PC-3 (cell line): ENCODE data around the gene CXXC5. TPM values are rescaled to one million over a fixed set of nuclear protein-coding genes. Genes with fewer than 3 reads are reported as not detected.

Experiments
- ATAC-seq: fragments of 200-7000 bp; cut with Tn5 transposase; 2 replicates; pipeline ENCODE4 v1.9.1; 2020; ENCODE audit warnings: mild to moderate bottlenecking, moderate library complexity
- BruUV-seq: library from RNA; stranded (reverse); fragments of 400-500 nt; replicated peaks from 2 replicates; lab custom pipeline; 2021; lab: Mats Ljungman, UMichigan
- CTCF ChIA-PET: fragments of 300-600 bp; sonication (Branson Sonifier 250); formaldehyde crosslinking; loops from one replicate; lab custom pipeline; 2022; ENCODE audit warnings: antibody characterized with exemption; lab: Charles Lee
- POLR2A ChIA-PET: fragments of 300-600 bp; sonication (Branson Sonifier 250); formaldehyde crosslinking; loops from one replicate; lab custom pipeline; 2022; ENCODE audit warnings: antibody characterized with exemption; ENCODE audit not compliant: unreplicated experiment; lab: Charles Lee
- DNase-seq: peaks from one replicate; pipeline ENCODE4 v3.0.0-alpha.2; 2015
- H2AFZ ChIP-seq: fragments of 300-600 bp; sonication (generic); 2 replicates; pipeline ENCODE4 v1.6.0; 2016; ENCODE audit warnings: antibody characterized with exemption, low read length
- H3F3A ChIP-seq: fragments of 300-600 bp; sonication (generic); one replicate; pipeline ENCODE4 v1.6.0; 2017; ENCODE audit warnings: antibody characterized with exemption, low read length, control low read depth, mild to moderate bottlenecking; ENCODE audit not compliant: unreplicated experiment
- H3K27ac ChIP-seq: fragments of 300-600 bp; sonication (generic); 2 replicates; pipeline ENCODE4 v1.5.1; 2016; ENCODE audit warnings: mild to moderate bottlenecking, low read length
- H3K27me3 ChIP-seq: fragments of 300-600 bp; sonication (generic); 2 replicates; pipeline ENCODE4 v1.6.1; 2016; ENCODE audit warnings: low read length, mixed read lengths
- H3K36me3 ChIP-seq: fragments of 300-600 bp; sonication (generic); 2 replicates; pipeline ENCODE4 v1.6.1; 2016; ENCODE audit warnings: low read depth, mixed run types, low read length, mixed read lengths
- H3K4me1 ChIP-seq: fragments of 300-600 bp; sonication (generic); 2 replicates; pipeline ENCODE4 v1.5.1; 2016; ENCODE audit warnings: low read length; ENCODE audit not compliant: insufficient read depth
- H3K4me2 ChIP-seq: fragments of 300-600 bp; sonication (generic); 2 replicates; pipeline ENCODE4 v1.6.0; 2016; ENCODE audit warnings: low read length
- H3K4me3 ChIP-seq: fragments of 300-600 bp; sonication (generic); 2 replicates; pipeline ENCODE4 v1.5.1; 2016; ENCODE audit warnings: mild to moderate bottlenecking, low read length, mixed read lengths
- H3K79me2 ChIP-seq: fragments of 300-600 bp; sonication (generic); 2 replicates; pipeline ENCODE4 v1.6.1; 2017; ENCODE audit warnings: low read length, mixed read lengths
- H3K9ac ChIP-seq: fragments of 300-600 bp; sonication (generic); 2 replicates; pipeline ENCODE4 v1.6.0; 2016; ENCODE audit warnings: mild to moderate bottlenecking, low read length
- H3K9me2 ChIP-seq: fragments of 300-600 bp; sonication (generic); replicated peaks from 2 replicates; pipeline ENCODE4 v1.6.1; 2016; ENCODE audit warnings: mixed run types, low read length, mixed read lengths
- H3K9me3 ChIP-seq: fragments of 300-600 bp; sonication (generic); 2 replicates; pipeline ENCODE4 v1.6.1; 2016; ENCODE audit warnings: low read length, mixed read lengths
- H4K20me1 ChIP-seq: fragments of 300-600 bp; sonication (generic); 2 replicates; pipeline ENCODE4 v1.6.1; 2016; ENCODE audit warnings: low read length, mixed read lengths
- CTCF ChIP-seq: fragments of 300-600 bp; sonication (generic); conservative IDR thresholded peaks from 2 replicates; pipeline ENCODE4 v1.5.1; 2017; ENCODE audit warnings: antibody characterized with exemption, low read depth, mild to moderate bottlenecking, low read length
- EZH2 ChIP-seq: fragments of 300-600 bp; sonication (generic); IDR thresholded peaks from one replicate; pipeline ENCODE4 v1.6.1; 2017; ENCODE audit warnings: antibody characterized with exemption, mild to moderate bottlenecking, low read length; ENCODE audit not compliant: unreplicated experiment
- EZH2phosphoT487 ChIP-seq: fragments of 300-600 bp; sonication (generic); IDR thresholded peaks from 2 replicates; pipeline ENCODE4 v1.6.1; 2018; ENCODE audit warnings: mild to moderate bottlenecking, antibody characterized with exemption, low read length, borderline replicate concordance
- intact Hi-C: fragments of 100-400 bp; cut with micrococcal nuclease; formaldehyde crosslinking; loops from 2 replicates; pipeline ENCODE4 v1.9.0; 2023
- total RNA-seq: library from RNA; depleted of rRNA; stranded (reverse); fragments of >200 nt; gene quantifications from 2 replicates; pipeline ENCODE4 v1.2.3, GENCODE V29; 2014

The CXXC5 gene
- total RNA-seq, 1 experiment from 2014 or later, result 31.1 TPM

GRCh38 chr5:139683295-139684271, 35.4 kb downstream of the CXXC5 start:
- no peak overlapping the region for H2AFZ ChIP-seq
- H3K4me3 ChIP-seq, result no peak overlapping the region
- H3K36me3 ChIP-seq, result no peaks in the 10 kb centered on the region
- H3F3A ChIP-seq, result no peaks in the 10 kb centered on the region
- TF ChIP-seq EZH2, result no peak
- no peak for TF ChIP-seq CTCF
- TF ChIP-seq EZH2phosphoT487, result no peak
- no peaks in the 10 kb centered on the region for H3K4me1 ChIP-seq
- no peak overlapping the region for H3K4me2 ChIP-seq
- no peaks in the 10 kb centered on the region for H3K79me2 ChIP-seq
- intact Hi-C loops, result no loop called here
- H3K27me3 ChIP-seq, result no peaks in the 10 kb centered on the region
- POLR2A ChIA-PET, result interaction anchor here (0.6 kb wide), 1 partner anchor 33 kb away, joined by 3 read pairs; no protein-coding TSS in a partner anchor
- ATAC-seq (no peak), DNase-seq (no peak)
- TSS peak; percentile 42 for BruUV-seq
- H3K27ac ChIP-seq, result no peak overlapping the region
- no peaks in the 10 kb centered on the region for H3K9me3 ChIP-seq
- no peaks in the 10 kb centered on the region for H3K9me2 ChIP-seq
- H3K9ac ChIP-seq, result no peak overlapping the region
- CTCF ChIA-PET, result no interaction called here
- no peaks in the 10 kb centered on the region for H4K20me1 ChIP-seq

GRCh38 chr5:139684350-139684880, 36.3 kb downstream of the CXXC5 start:
- TF ChIP-seq EZH2 (no peak), CTCF (no peak), EZH2phosphoT487 (no peak)
- ChIA-PET CTCF (no interaction called here), POLR2A (no interaction called here)
- Histone ChIP-seq H3K27ac (no peak overlapping the region), H4K20me1 (no peaks in the 10 kb centered on the region), H3K9me3 (no peaks in the 10 kb centered on the region), H3K4me3 (no peak overlapping the region), H3K4me2 (no peak overlapping the region), H3K36me3 (no peaks in the 10 kb centered on the region), H3F3A (no peaks in the 10 kb centered on the region), H3K27me3 (no peaks in the 10 kb centered on the region), H3K9ac (no peak overlapping the region), H3K4me1 (no peaks in the 10 kb centered on the region), H3K9me2 (no peaks in the 10 kb centered on the region), H3K79me2 (no peaks in the 10 kb centered on the region), H2AFZ (no peak overlapping the region)
- ATAC-seq (no peak), DNase-seq (no peak)
- intact Hi-C loops, result no loop called here
- no TSS peak for BruUV-seq
